Esophagus (tissue), 2 donors: Measurements from ENCODE around the gene CPVL. TPM values are rescaled to one million over a fixed set of nuclear protein-coding genes. Genes with fewer than 3 reads are reported as not detected.

Source experiments
- H3K27ac ChIP-seq, 2 donors: one replicate each; pipeline ENCODE4 v1.5.1; 2013; ENCODE audit warnings: low read depth in 2 of 2, mild to moderate bottlenecking in 2 of 2, inconsistent platforms in 1 of 2, low read length in 1 of 2, moderate library complexity in 1 of 2
- H3K27me3 ChIP-seq, 2 donors: one replicate each; pipeline ENCODE4 v1.6.1; 2013; ENCODE audit warnings: low read length in 2 of 2, control low read depth in 1 of 2, mild to moderate bottlenecking in 1 of 2; ENCODE audit not compliant: insufficient read depth in 2 of 2, control insufficient read depth in 1 of 2
- H3K36me3 ChIP-seq, 2 donors: one replicate each; pipeline ENCODE4 v1.6.1; 2013; ENCODE audit warnings: low read length in 1 of 2; ENCODE audit not compliant: control insufficient read depth in 2 of 2, insufficient read depth in 2 of 2
- H3K4me1 ChIP-seq, 2 donors: one replicate each; pipeline ENCODE4 v1.6.1; 2013; ENCODE audit warnings: low read length in 1 of 2; ENCODE audit not compliant: control insufficient read depth in 2 of 2, insufficient read depth in 2 of 2
- H3K4me3 ChIP-seq, 2 donors: one replicate each; pipeline ENCODE4 v1.5.1; 2013; ENCODE audit warnings: low read length in 2 of 2, mild to moderate bottlenecking in 2 of 2, low read depth in 1 of 2, moderate library complexity in 1 of 2
- H3K9me3 ChIP-seq, 2 donors: one replicate each; pipeline ENCODE4 v1.6.1; 2013; ENCODE audit warnings: mild to moderate bottlenecking in 2 of 2, low read depth in 1 of 2, low read length in 1 of 2, moderate library complexity in 1 of 2; ENCODE audit not compliant: control insufficient read depth in 2 of 2, insufficient read depth in 1 of 2
- WGBS, 2 donors: extraction: QIAGEN DNeasy Blood & Tissue Kit; methylation state at CpG; one replicate each; pipeline ENCODE4 v1.1.7; 2013; 5-methylcytosine and 5-hydroxymethylcytosine counted together
- polyA plus RNA-seq, 2 donors: library from polyadenylated mRNA; stranded (reverse); fragments of 200-250 nt; gene quantifications; one replicate each; pipeline ENCODE4 v1.2.3, GENCODE V29; 2013
- donor health status: healthy with polysubstance abuse.
- donor health status: Bipolar disorder and iron deficiency.

CPVL gene
- polyA plus RNA-seq, 2 donors = 4.6 to 9.5 TPM

DNA sequence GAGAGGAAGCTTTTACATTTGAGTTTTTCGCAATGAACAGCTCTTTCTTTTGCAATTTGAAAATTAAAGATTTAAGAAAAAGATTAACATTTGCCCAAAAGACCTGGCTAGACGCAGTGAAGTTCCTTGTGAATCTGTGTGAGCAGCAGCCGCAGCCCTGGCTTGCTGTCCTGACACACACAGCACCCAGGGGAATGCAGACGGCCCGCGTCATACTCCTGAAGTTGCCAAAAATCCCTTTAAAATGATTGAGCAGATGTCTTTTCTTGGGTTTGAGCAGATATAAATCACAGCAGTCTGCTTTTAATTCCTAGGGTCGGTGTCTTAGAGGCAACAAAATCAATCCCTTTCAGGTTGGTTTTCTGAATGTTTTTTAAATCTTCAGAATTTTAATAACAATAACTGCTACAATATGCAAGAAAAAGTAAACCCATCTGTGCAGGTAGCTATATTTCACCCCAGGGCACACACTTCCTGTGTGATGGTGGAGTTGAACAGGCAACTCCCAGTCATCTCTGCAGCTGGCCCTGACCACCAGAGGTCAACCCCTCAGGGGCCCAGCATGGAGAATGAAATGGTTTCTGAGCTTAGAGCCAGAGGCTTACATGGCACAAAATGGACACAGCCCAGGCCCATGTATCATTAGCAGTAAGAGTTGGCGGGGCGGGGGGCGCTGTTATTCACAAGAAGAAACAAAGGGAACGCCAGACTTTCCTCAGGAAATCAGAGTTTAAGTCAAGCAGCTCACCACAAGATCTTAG, 156.0 kb downstream of the CPVL start:
- no peak overlapping the region for H3K4me3 ChIP-seq
- peaks cover 4 to 16% of the 10 kb centered on the region in 2 donors for H3K4me1 ChIP-seq
- no peak overlapping the region for H3K27ac ChIP-seq
- H3K27me3 ChIP-seq = no peaks in the 10 kb centered on the region
- no peaks in the 10 kb centered on the region for H3K36me3 ChIP-seq
- H3K9me3 ChIP-seq = no peaks in the 10 kb centered on the region
- WGBS, 2 donors = 64 to 66% methylated on average over 11 of the region's 11 CpGs

DNA sequence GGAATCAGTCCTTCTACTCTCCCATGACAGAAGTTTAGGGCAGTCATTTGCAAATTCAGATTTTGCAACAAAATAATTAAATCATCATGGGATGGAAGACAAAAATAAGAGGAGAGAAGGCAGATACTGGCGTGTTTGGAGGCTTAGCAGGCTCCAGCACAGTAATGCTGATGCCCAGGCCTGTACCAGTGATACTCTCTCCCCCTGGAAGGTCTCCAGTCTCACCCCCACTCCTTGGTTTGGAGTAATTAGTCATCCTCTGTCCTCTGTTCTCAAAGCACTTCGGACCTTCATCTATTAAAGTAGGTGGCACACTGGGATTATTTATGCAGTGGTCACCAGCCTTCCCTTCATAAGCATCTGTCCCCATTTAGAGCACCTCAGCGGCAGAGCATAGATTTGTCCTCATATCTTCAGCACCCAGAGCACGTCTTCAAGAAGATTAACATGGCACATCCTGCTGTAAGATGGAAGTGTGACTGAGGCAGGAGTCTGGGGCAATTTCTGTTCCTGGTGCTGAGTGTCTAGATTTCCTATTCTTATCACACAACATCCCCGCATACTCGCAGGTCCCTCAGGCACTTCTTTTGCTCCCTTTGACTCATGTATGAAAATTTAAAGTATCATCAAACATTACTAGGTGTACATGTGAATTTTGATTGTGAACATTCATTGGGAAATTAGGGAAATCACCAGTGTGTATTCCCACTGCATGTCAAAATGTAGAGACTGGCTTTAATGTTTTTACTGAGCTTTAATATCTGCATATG, 156.9 kb downstream of the CPVL start:
- peak overlapping the region; percentile 58 to 61 for H3K27ac ChIP-seq
- no peaks in the 10 kb centered on the region for H3K9me3 ChIP-seq
- H3K36me3 ChIP-seq = no peaks in the 10 kb centered on the region
- WGBS, 2 donors = 76 to 84% methylated on average over 6 of the region's 6 CpGs
- H3K27me3 ChIP-seq = no peaks in the 10 kb centered on the region
- H3K4me1 ChIP-seq = peaks cover 9 to 21% of the 10 kb centered on the region in 2 donors
- H3K4me3 ChIP-seq = no peak overlapping the region

DNA sequence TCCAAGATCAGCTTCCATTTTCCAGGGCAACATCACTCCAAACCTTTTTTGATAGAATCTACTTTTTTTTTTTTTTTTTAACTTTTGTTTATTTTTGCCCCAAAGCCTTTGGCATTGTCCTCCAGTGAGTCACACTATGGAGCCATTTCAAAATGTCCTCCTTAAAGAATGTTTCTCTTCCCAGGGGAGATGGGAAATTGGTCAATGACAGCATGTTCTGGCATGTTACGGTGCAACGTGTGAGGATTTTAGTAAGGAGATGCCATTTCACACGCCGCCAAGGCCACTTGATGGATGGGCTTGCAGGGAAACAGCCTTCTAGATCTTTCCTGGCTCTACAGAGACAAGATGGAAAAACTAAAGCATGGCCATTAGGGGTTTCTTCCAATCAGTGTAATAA, 157.5 kb downstream of the CPVL start:
- no peaks in the 10 kb centered on the region for H3K9me3 ChIP-seq
- no peak overlapping the region for H3K4me3 ChIP-seq
- no peaks in the 10 kb centered on the region for H3K27me3 ChIP-seq
- peaks cover 9 to 21% of the 10 kb centered on the region in 2 donors for H3K4me1 ChIP-seq
- WGBS, 2 donors = 31 to 64% methylated on average over 4 of the region's 4 CpGs
- no peaks in the 10 kb centered on the region for H3K36me3 ChIP-seq
- H3K27ac ChIP-seq = peak overlapping the region; percentile 41 to 88

DNA sequence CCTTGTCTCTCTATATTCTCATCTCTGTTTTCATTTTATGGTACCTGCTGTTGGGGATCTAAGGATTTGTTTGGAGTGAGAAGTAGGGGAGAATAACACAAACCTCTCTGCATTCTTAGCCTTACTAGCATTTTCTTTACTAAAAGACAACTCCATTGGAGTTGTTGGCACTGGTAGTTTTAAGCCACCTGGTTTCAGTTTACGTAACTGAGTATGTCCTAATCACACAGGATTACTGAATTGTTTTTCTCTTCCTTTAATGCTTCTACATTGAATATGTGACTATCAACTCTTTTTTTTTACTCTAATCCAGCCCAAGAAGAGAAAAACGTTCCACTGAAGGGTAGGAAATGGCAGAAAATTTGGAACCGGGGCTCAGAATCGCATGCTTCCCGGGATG, 158.2 kb downstream of the CPVL start:
- Histone ChIP-seq H3K27ac (peak overlapping the region; percentile 87 to 88), H3K4me1 (peaks cover 9 to 21% of the 10 kb centered on the region in 2 donors), H3K9me3 (no peaks in the 10 kb centered on the region), H3K36me3 (no peaks in the 10 kb centered on the region), H3K4me3 (peak overlapping the region in 1 of 2 donors; percentile 39), H3K27me3 (no peaks in the 10 kb centered on the region)
- WGBS, 2 donors = 43 to 64% methylated on average over 5 of the region's 5 CpGs

DNA sequence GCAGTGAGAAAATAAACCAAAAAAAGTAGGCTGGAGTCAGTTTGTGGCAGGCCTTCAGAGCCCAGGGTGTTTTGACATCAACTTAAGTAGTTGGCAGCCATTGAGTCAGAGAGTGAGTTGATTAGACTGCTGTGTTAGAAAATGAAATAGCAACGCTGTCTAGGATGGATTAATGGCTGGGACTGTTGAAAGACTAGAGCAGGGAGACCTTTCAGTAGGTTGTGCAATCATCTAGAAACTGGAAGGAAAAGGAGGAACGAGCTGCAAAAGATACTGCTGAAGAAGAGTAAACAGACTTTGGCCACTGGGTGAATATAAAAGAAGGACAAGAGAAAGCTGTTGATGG, 159.6 kb downstream of the CPVL start:
- Histone ChIP-seq H3K27ac (peak overlapping the region; percentile 88 to 93), H3K4me1 (peaks cover 9 to 21% of the 10 kb centered on the region in 2 donors), H3K27me3 (no peaks in the 10 kb centered on the region), H3K4me3 (peak overlapping the region; percentile 0 to 39), H3K36me3 (no peaks in the 10 kb centered on the region), H3K9me3 (no peaks in the 10 kb centered on the region)
- WGBS, 2 donors = 11 to 12% methylated on average over 2 of the region's 2 CpGs

DNA sequence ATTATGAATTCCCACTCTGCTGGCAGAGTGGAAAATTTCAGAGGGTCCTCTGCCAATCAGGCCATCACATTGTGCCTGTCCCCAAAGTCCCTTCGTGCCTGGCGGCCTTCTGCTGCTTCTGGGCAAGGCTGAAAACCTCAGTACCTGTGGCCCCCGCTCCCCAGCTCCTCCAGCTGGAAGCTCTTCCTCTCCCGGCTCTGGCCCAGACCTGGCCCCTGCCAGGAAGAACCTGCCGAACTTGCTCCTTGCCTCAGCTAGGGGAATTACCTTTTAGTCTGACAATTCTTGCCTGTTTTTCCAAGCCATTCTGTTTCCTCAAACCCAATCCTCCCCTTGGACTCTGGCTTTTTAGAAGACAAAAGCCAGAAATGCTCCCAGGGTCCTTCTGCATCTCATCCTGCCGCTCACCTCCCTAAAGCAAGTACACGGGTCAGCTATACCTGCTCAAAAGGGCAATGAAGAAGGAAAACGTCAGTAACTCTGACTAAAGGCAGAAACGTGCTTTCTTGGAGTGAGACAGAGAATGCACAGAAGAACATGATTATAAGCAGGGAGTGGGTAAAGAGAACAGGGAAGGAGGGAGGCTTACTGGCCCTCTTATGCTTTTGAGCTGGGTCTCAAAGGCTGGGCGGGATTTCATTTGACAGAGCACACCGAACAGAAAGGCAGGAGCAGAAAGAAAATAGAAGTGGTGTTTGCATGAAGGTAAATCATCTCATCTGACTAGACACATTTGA, 160.1 kb downstream of the CPVL start:
- no peaks in the 10 kb centered on the region for H3K27me3 ChIP-seq
- no peaks in the 10 kb centered on the region for H3K36me3 ChIP-seq
- H3K4me3 ChIP-seq = peak overlapping the region in 1 of 2 donors; percentile 17
- H3K27ac ChIP-seq = peak overlapping the region; percentile 88 to 93
- peaks cover 9 to 21% of the 10 kb centered on the region in 2 donors for H3K4me1 ChIP-seq
- 38 to 59% methylated on average over 11 of the region's 11 CpGs for WGBS, 2 donors
- H3K9me3 ChIP-seq = no peaks in the 10 kb centered on the region

DNA sequence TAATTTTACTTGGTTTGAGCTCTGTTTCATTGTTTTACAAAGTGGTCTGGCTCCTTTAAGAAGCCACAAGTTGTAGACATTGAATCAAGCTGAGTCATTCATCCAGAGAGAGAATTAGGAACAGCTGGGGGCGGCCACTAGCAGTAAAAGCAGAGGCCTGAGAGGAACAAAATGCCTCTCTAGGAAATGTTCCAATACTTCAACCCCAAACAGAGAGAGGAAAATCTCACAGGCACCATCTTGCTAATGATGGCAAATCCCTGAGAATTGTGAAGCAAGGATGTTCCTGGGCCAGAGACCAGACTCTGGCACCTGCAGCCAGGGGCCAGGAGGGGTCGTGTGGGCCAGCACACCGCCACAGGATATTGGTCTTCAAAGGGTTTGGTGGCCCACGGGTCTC, 161.7 kb downstream of the CPVL start:
- Histone ChIP-seq H3K4me3 (no peak overlapping the region), H3K9me3 (no peaks in the 10 kb centered on the region), H3K4me1 (peaks cover 9 to 21% of the 10 kb centered on the region in 2 donors), H3K27ac (peak overlapping the region; percentile 71 to 86), H3K36me3 (no peaks in the 10 kb centered on the region), H3K27me3 (no peaks in the 10 kb centered on the region)
- 42 to 62% methylated on average over 4 of the region's 4 CpGs for WGBS, 2 donors

DNA sequence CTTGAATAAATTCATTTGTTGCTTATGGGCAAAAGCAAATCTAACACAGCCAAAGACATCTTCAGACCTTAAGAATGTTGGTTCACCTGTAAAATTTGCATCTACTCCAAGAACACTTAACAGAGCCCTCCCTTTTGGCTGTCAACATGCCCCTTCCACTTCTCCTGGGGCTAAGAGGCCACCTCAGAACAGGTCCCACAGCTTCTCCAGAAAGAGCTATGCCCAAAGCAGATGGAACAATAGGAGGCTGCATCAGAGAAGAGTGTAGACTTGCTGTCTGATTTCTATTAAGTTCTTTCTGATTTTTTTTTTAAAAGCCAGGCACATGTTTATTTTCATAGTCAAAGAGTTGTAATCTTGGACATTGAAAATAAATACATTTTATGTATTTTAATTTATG, 162.1 kb downstream of the CPVL start:
- Histone ChIP-seq H3K27ac (peak overlapping the region; percentile 1 to 54), H3K4me1 (peaks cover 9 to 18% of the 10 kb centered on the region in 2 donors), H3K36me3 (no peaks in the 10 kb centered on the region), H3K27me3 (no peaks in the 10 kb centered on the region), H3K9me3 (no peaks in the 10 kb centered on the region), H3K4me3 (no peak overlapping the region)

DNA sequence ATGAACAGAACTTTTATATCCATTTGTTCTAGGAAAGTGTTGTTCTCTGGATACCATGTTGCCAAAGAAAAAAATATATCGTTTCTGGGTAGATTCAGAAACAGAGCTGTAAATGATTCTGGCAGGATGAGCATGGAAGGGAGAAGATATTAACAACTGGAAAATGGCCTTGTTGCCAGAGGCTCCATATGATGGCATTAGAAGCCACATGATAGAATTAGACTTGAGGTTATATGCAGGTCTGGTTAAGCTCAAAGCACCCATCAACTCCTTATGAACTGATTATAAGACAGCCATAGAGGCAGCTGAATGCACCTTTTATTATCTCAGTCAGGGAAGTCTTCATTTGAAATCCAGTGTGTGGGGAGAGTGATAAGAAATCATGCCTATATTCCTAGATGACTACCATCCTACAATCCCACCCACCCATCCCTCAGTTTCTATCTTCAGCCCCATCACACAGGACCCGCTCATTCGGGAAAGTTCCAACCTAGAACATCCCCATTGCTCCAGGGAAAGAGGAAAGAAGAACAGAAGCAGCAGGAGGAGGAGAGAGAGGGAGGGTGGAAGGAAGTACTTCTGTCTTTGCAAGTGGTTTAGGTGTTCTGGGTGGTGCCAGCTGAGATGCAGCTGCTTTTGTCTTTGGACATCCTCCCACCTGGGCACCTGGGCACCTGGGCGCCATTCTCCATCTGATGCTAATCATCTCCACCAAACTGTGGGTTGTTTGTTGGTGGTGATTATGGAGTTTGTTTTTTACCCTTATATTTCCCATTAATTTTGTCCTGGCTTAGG, 162.7 kb downstream of the CPVL start:
- peak overlapping the region in 1 of 2 donors; percentile 20 for H3K27ac ChIP-seq
- peaks cover 9 to 17% of the 10 kb centered on the region in 2 donors for H3K4me1 ChIP-seq
- no peak overlapping the region for H3K4me3 ChIP-seq
- no peaks in the 10 kb centered on the region for H3K27me3 ChIP-seq
- H3K9me3 ChIP-seq = no peaks in the 10 kb centered on the region
- no peaks in the 10 kb centered on the region for H3K36me3 ChIP-seq
- WGBS, 2 donors = 82 to 84% methylated on average over 4 of the region's 4 CpGs
